WTC11 (cell line): ENCODE results near the gene VASH1. TPM values are rescaled to one million over a fixed set of nuclear protein-coding genes. Genes with fewer than 3 reads are reported as not detected.

Source experiments
- ATAC-seq: fragments of 200-7000 bp; cut with Tn5 transposase; 2 replicates; pipeline ENCODE4 v1.10.0; 2021; ENCODE audit warnings: mild to moderate bottlenecking, moderate library complexity
- CTCF ChIA-PET: fragments of 300-600 bp; sonication (Branson Sonifier 250); formaldehyde crosslinking; loops from one replicate; lab custom pipeline; 2021; ENCODE audit warnings: antibody characterized with exemption; lab: Charles Lee
- POLR2A ChIA-PET: fragments of 350-600 bp; sonication (Branson Sonifier 250); formaldehyde crosslinking; loops from one replicate; lab custom pipeline; 2021; ENCODE audit warnings: antibody characterized with exemption; lab: Charles Lee
- DNase-seq: peaks from one replicate; pipeline ENCODE4 v3.0.0; 2021; ENCODE audit warnings: low spot score
- H3K27ac Mint-ChIP-seq: 2 replicates; pipeline ENCODE4 v1.8.0; 2021; ENCODE audit warnings: mixed read lengths
- H3K27me3 Mint-ChIP-seq: 2 replicates; pipeline ENCODE4 v1.8.0; 2021; ENCODE audit warnings: low read depth, mild to moderate bottlenecking, moderate library complexity, mixed read lengths
- H3K36me3 Mint-ChIP-seq: 2 replicates; pipeline ENCODE4 v1.8.0; 2021; ENCODE audit warnings: mixed read lengths
- H3K4me1 Mint-ChIP-seq: 2 replicates; pipeline ENCODE4 v1.8.0; 2022; ENCODE audit warnings: mixed read lengths
- H3K4me3 Mint-ChIP-seq: 2 replicates; pipeline ENCODE4 v1.8.0; 2021; ENCODE audit warnings: mild to moderate bottlenecking, moderate library complexity, mixed read lengths
- H3K9me3 Mint-ChIP-seq: 2 replicates; pipeline ENCODE4 v1.8.0; 2021; ENCODE audit warnings: mixed read lengths
- ARID4B ChIP-seq: sonication (generic); formaldehyde crosslinking; IDR thresholded peaks from 2 replicates; pipeline ENCODE4 v1.8.0; 2023; ENCODE audit warnings: missing genetic modification reagents, mild to moderate bottlenecking, borderline replicate concordance
- CTCF ChIP-seq: fragments of 200-600 bp; IDR thresholded peaks from 2 replicates; pipeline ENCODE4 v1.8.0; 2022; ENCODE audit warnings: antibody characterized with exemption
- E2F4 ChIP-seq: sonication (generic); formaldehyde crosslinking; IDR thresholded peaks from 2 replicates; pipeline ENCODE4 v1.8.1; 2022; ENCODE audit warnings: low read depth, mild to moderate bottlenecking, moderate library complexity, missing genetic modification reagents, borderline replicate concordance
- FOXP4 ChIP-seq: sonication (generic); formaldehyde crosslinking; IDR thresholded peaks from 2 replicates; pipeline ENCODE4 v1.8.0; 2022; ENCODE audit warnings: mild to moderate bottlenecking, missing genetic modification reagents
- HMGXB4 ChIP-seq: sonication (generic); formaldehyde crosslinking; IDR thresholded peaks from 2 replicates; pipeline ENCODE4 v1.8.1; 2023; ENCODE audit warnings: mild to moderate bottlenecking, moderate library complexity, missing genetic modification reagents
- KAT7 ChIP-seq: sonication (generic); formaldehyde crosslinking; IDR thresholded peaks from 2 replicates; pipeline ENCODE4 v1.8.1; 2023; ENCODE audit warnings: missing genetic modification reagents, mild to moderate bottlenecking, borderline replicate concordance
- MYBL2 ChIP-seq: sonication (generic); formaldehyde crosslinking; IDR thresholded peaks from 2 replicates; pipeline ENCODE4 v1.8.1; 2023; ENCODE audit warnings: mild to moderate bottlenecking, moderate library complexity, missing genetic modification reagents
- NFATC4 ChIP-seq: fragments of 250-450 bp; sonication (Bioruptor Pico); IDR thresholded peaks from 2 replicates; pipeline ENCODE4 v1.9.0; 2021; ENCODE audit warnings: mild to moderate bottlenecking
- NR3C1 ChIP-seq: sonication (generic); formaldehyde crosslinking; conservative IDR thresholded peaks from 2 replicates; pipeline ENCODE4 v1.8.1; 2023; ENCODE audit warnings: low read depth, mild to moderate bottlenecking, missing genetic modification reagents
- PRRX2 ChIP-seq: fragments of 250-450 bp; sonication (Bioruptor Pico); IDR thresholded peaks from 2 replicates; pipeline ENCODE4 v1.8.0; 2021; ENCODE audit warnings: mild to moderate bottlenecking
- RORB ChIP-seq: fragments of 250-450 bp; sonication (Bioruptor Pico); IDR thresholded peaks from 2 replicates; pipeline ENCODE4 v1.9.0; 2021; ENCODE audit warnings: mild to moderate bottlenecking
- SOX15 ChIP-seq: fragments of 250-450 bp; sonication (Bioruptor Pico); IDR thresholded peaks from 2 replicates; pipeline ENCODE4 v1.9.0; 2021; ENCODE audit warnings: mild to moderate bottlenecking
- SP1 ChIP-seq: sonication (generic); formaldehyde crosslinking; conservative IDR thresholded peaks from 2 replicates; pipeline ENCODE4 v1.8.1; 2022; ENCODE audit warnings: missing genetic modification reagents
- TEAD4 ChIP-seq: sonication (generic); formaldehyde crosslinking; IDR thresholded peaks from 2 replicates; pipeline ENCODE4 v1.8.0; 2022; ENCODE audit warnings: mild to moderate bottlenecking, missing genetic modification reagents
- ZNF263 ChIP-seq: sonication (generic); formaldehyde crosslinking; IDR thresholded peaks from 2 replicates; pipeline ENCODE4 v1.8.1; 2022; ENCODE audit warnings: low read depth, mild to moderate bottlenecking, moderate library complexity, missing genetic modification reagents
- ZNF317 ChIP-seq: sonication (generic); formaldehyde crosslinking; IDR thresholded peaks from 2 replicates; pipeline ENCODE4 v1.8.1; 2023; ENCODE audit warnings: low read depth, mild to moderate bottlenecking, moderate library complexity, missing genetic modification reagents, borderline replicate concordance
- ZNF512 ChIP-seq: sonication (generic); formaldehyde crosslinking; IDR thresholded peaks from 2 replicates; pipeline ENCODE4 v1.8.1; 2022; ENCODE audit warnings: missing genetic modification reagents, borderline replicate concordance
- total RNA-seq: library from RNA; stranded (reverse); gene quantifications from 3 replicates; pipeline ENCODE4 v1.2.3, GENCODE V29; 2021

Gene VASH1
- total RNA-seq, 1 experiment from 2014 or later = 7.2 TPM

- TF ChIP-seq PRRX2 (CRISPR knock-in tag) = no peak
- no peak for TF ChIP-seq CTCF
- no peak for TF ChIP-seq TEAD4
- no peak for TF ChIP-seq NFATC4
- TF ChIP-seq ZNF263 = no peak
Observed at GRCh38 chr14:76760331-76761135, 735 bp upstream of the VASH1 start (continued).

- DNase-seq (no peak), ATAC-seq (peak; percentile 9)
- Mint-ChIP-seq H3K4me3 (peak overlapping the region; percentile 80), H3K27ac (no peak overlapping the region), H3K9me3 (no peaks in the 10 kb centered on the region), H3K27me3 (peaks cover 78% of the 10 kb centered on the region), H3K4me1 (peaks cover 15% of the 10 kb centered on the region), H3K36me3 (no peaks in the 10 kb centered on the region)
- POLR2A ChIA-PET = no interaction called here
- CTCF ChIA-PET = interaction anchor here (1.1 to 1.5 kb wide), 4 partner anchors 8 to 114 kb away, joined by 3 to 9 read pairs (median 4); no protein-coding TSS in a partner anchor
- no peak for TF ChIP-seq NR3C1
- TF ChIP-seq ZNF317 (CRISPR knock-in tag) = no peak
- no peak for TF ChIP-seq E2F4 (CRISPR knock-in tag)
- peak; percentile 4; the same call in 1 of the 2 replicates for TF ChIP-seq SP1 (CRISPR knock-in tag)
- 0 out of 2 replicates have a peak, but pooled peaks have one; percentile 43 for TF ChIP-seq KAT7
- 0 out of 2 replicates have a peak, but pooled peaks have one; percentile 14 for TF ChIP-seq FOXP4 (CRISPR knock-in tag)
- no peak for TF ChIP-seq RORB (CRISPR knock-in tag)
- no peak for TF ChIP-seq SOX15
- no peak for TF ChIP-seq CTCF
- no peak for TF ChIP-seq ZNF512
- TF ChIP-seq ARID4B (CRISPR knock-in tag) = no peak
- no peak for TF ChIP-seq MYBL2 (CRISPR knock-in tag)
- TF ChIP-seq HMGXB4 (CRISPR knock-in tag) = peak; percentile 21; the same call in 1 of the 2 replicates
Observed at GRCh38 chr14:76761960-76762410, 717 bp downstream of the VASH1 start.
